Neural cell (in vitro differentiated cells): ENCODE measurements around the gene FAM210A. TPM values are rescaled to one million over a fixed set of nuclear protein-coding genes. Genes with fewer than 3 reads are reported as not detected.

Experiments
- H2AFZ ChIP-seq: fragments of 200-600, 300-800 bp; sonication (generic), shearing (Covaris generic); 2 replicates; pipeline ENCODE4 v1.6.0; 2014; ENCODE audit warnings: low read depth, mild to moderate bottlenecking, antibody characterized with exemption, low read length, moderate library complexity
- H3F3A ChIP-seq: fragments of 200-600 bp; shearing (Covaris generic); 2 replicates; pipeline ENCODE4 v1.6.1; 2016; ENCODE audit warnings: mild to moderate bottlenecking, moderate library complexity, mixed read lengths, antibody characterized with exemption, low read length; ENCODE audit not compliant: insufficient read depth, poor library complexity, severe bottlenecking
- H3K27ac ChIP-seq: fragments of 200-600, 300-800 bp; sonication (generic), shearing (Covaris generic); 2 replicates; pipeline ENCODE4 v1.5.1; 2014; ENCODE audit warnings: mild to moderate bottlenecking, low read length, moderate library complexity
- H3K27me3 ChIP-seq: fragments of 300-800, 200-600 bp; sonication (generic), shearing (Covaris generic); 2 replicates; pipeline ENCODE4 v1.6.0; 2014; ENCODE audit warnings: mild to moderate bottlenecking, low read depth, low read length, moderate library complexity; ENCODE audit not compliant: insufficient read depth
- H3K36me3 ChIP-seq: fragments of 300-800, 200-600 bp; sonication (generic), shearing (Covaris generic); 2 replicates; pipeline ENCODE4 v1.5.1; 2014; ENCODE audit warnings: mild to moderate bottlenecking, antibody characterized with exemption, low read length, moderate library complexity; ENCODE audit not compliant: insufficient read depth
- H3K4me2 ChIP-seq: fragments of 300-800, 200-600 bp; sonication (generic), shearing (Covaris generic); 2 replicates; pipeline ENCODE4 v1.6.0; 2014; ENCODE audit warnings: mild to moderate bottlenecking, low read length
- H3K4me3 ChIP-seq: fragments of 300-800, 200-600 bp; sonication (generic), shearing (Covaris generic); 2 replicates; pipeline ENCODE4 v1.5.1; 2014; ENCODE audit warnings: mild to moderate bottlenecking, low read length, moderate library complexity
- H3K79me2 ChIP-seq: fragments of 200-600 bp; shearing (Covaris generic); replicated peaks from 2 replicates; pipeline ENCODE4 v1.6.0; 2014; ENCODE audit warnings: mild to moderate bottlenecking, low read length, moderate library complexity; ENCODE audit not compliant: insufficient read depth
- H3K9ac ChIP-seq: fragments of 300-800, 200-600 bp; sonication (generic), shearing (Covaris generic); 2 replicates; pipeline ENCODE4 v1.6.1; 2016; ENCODE audit warnings: mild to moderate bottlenecking, low read length, mixed read lengths
- H3K9me2 ChIP-seq: fragments of 200-600 bp; shearing (Covaris generic); 2 replicates; pipeline ENCODE4 v1.6.1; 2016; ENCODE audit warnings: mild to moderate bottlenecking, low read length, mixed read lengths; ENCODE audit not compliant: insufficient read depth
- H3K9me3 ChIP-seq: fragments of 200-600, 300-800 bp; sonication (generic), shearing (Covaris generic); 2 replicates; pipeline ENCODE4 v1.6.1; 2016; ENCODE audit warnings: mild to moderate bottlenecking, mixed run types, low read length, moderate library complexity, mixed read lengths
- H4K20me1 ChIP-seq: fragments of 200-600 bp; shearing (Covaris generic); 2 replicates; pipeline ENCODE4 v1.6.1; 2016; ENCODE audit warnings: mild to moderate bottlenecking, mixed run types; ENCODE audit not compliant: insufficient read depth
- CTCF ChIP-seq: fragments of 450-650 bp; IDR thresholded peaks from 2 replicates; pipeline ENCODE4 v1.5.1; 2014; ENCODE audit warnings: antibody characterized with exemption, mild to moderate bottlenecking, moderate library complexity; ENCODE audit not compliant: poor library complexity, severe bottlenecking
- EP300 ChIP-seq: fragments of 450-650 bp; conservative IDR thresholded peaks from 2 replicates; pipeline ENCODE4 v1.6.1; 2014; ENCODE audit warnings: antibody characterized with exemption, mild to moderate bottlenecking, moderate library complexity; ENCODE audit not compliant: poor library complexity, severe bottlenecking
- EZH2 ChIP-seq: fragments of 200-600, 300-800 bp; shearing (Covaris generic), sonication (generic); IDR thresholded peaks from 2 replicates; pipeline ENCODE4 v1.6.1; 2014; ENCODE audit warnings: antibody characterized with exemption, low read length, borderline replicate concordance, mild to moderate bottlenecking; ENCODE audit not compliant: insufficient read depth, poor library complexity, severe bottlenecking
- MXI1 ChIP-seq: fragments of 450-650 bp; conservative IDR thresholded peaks from 2 replicates; pipeline ENCODE4 v1.6.1; 2014; ENCODE audit warnings: antibody characterized with exemption, mild to moderate bottlenecking; ENCODE audit not compliant: poor library complexity, severe bottlenecking
- POLR2AphosphoS5 ChIP-seq: IDR thresholded peaks from 2 replicates; pipeline ENCODE4 v1.6.1; 2012
- RAD21 ChIP-seq: fragments of 450-650 bp; conservative IDR thresholded peaks from 2 replicates; pipeline ENCODE4 v1.6.1; 2014; ENCODE audit warnings: antibody characterized with exemption, mild to moderate bottlenecking, moderate library complexity
- REST ChIP-seq: IDR thresholded peaks from 2 replicates; pipeline ENCODE4 v1.6.1; 2012; ENCODE audit warnings: borderline replicate concordance
- SMC3 ChIP-seq: fragments of 450-650 bp; conservative IDR thresholded peaks from 2 replicates; pipeline ENCODE4 v1.6.1; 2014; ENCODE audit warnings: antibody characterized with exemption, mild to moderate bottlenecking, moderate library complexity; ENCODE audit not compliant: poor library complexity
- TAF1 ChIP-seq: IDR thresholded peaks from 2 replicates; pipeline ENCODE4 v1.6.1; 2012; ENCODE audit warnings: low read depth
- polyA plus RNA-seq: library from polyadenylated mRNA; depleted of rRNA; stranded (reverse); fragments of >200 nt; gene quantifications from 2 replicates; pipeline ENCODE4 v1.2.3, GENCODE V29; 2014

FAM210A gene
- polyA plus RNA-seq, 1 donor from 2014 or later: 11.5 TPM

GRCh38 chr18:13758622-13759021 is 32.3 kb upstream of the FAM210A start:
- TF ChIP-seq CTCF: no peak
- no peak for TF ChIP-seq EP300
- no peak for TF ChIP-seq REST
- TF ChIP-seq TAF1: no peak
- TF ChIP-seq SMC3: no peak
- no peak for TF ChIP-seq EZH2
- TF ChIP-seq RAD21: no peak
- no peak for TF ChIP-seq POLR2AphosphoS5
- TF ChIP-seq MXI1: no peak
- H3K27ac ChIP-seq: no peak overlapping the region

GRCh38 chr18:13756671-13757070 is 30.3 kb upstream of the FAM210A start:
- H3K27me3 ChIP-seq: no peaks in the 10 kb centered on the region
- H3F3A ChIP-seq: no peaks in the 10 kb centered on the region
- H4K20me1 ChIP-seq: no peaks in the 10 kb centered on the region
- H3K4me2 ChIP-seq: no peak overlapping the region
- no peak overlapping the region for H2AFZ ChIP-seq
- no peak overlapping the region for H3K4me3 ChIP-seq
- no peaks in the 10 kb centered on the region for H3K9me3 ChIP-seq
- no peak overlapping the region for H3K9ac ChIP-seq
- peaks cover 19% of the 10 kb centered on the region for H3K36me3 ChIP-seq
- TF ChIP-seq EZH2 (no peak), MXI1 (no peak), SMC3 (no peak), EP300 (no peak), TAF1 (no peak), RAD21 (no peak), CTCF (no peak), REST (no peak), POLR2AphosphoS5 (no peak)
- no peaks in the 10 kb centered on the region for H3K79me2 ChIP-seq
- no peaks in the 10 kb centered on the region for H3K9me2 ChIP-seq
- H3K27ac ChIP-seq: no peak overlapping the region

More at GRCh38 chr18:13758622-13759021, 32.3 kb upstream of the FAM210A start:
- Histone ChIP-seq H3K9ac (no peak overlapping the region), H3K79me2 (no peaks in the 10 kb centered on the region), H2AFZ (no peak overlapping the region), H3K4me3 (no peak overlapping the region), H3K9me2 (no peaks in the 10 kb centered on the region), H3K27me3 (no peaks in the 10 kb centered on the region), H3K9me3 (no peaks in the 10 kb centered on the region), H3K36me3 (peaks cover 19% of the 10 kb centered on the region), H3K4me2 (no peak overlapping the region), H3F3A (no peaks in the 10 kb centered on the region), H4K20me1 (no peaks in the 10 kb centered on the region)
